NK-92 treated with Interleukin-12 subunit alpha and Interleukin-12 subunit beta, amount 100 ng/mL, for 24 hours (cell line): ENCODE data around the gene NCBP1.

Experiments
- DNase-seq: peaks from one replicate; lab custom pipeline; 2025; lab: John Stamatoyannopoulos, UW

NCBP1 gene

GRCh38 chr9:97623946-97624345 lies 9.7 kb upstream of the NCBP1 start:
- no peak for DNase-seq

GRCh38 chr9:97625620-97626019 lies 8.0 kb upstream of the NCBP1 start:
- no peak for DNase-seq

- DNase-seq: no peak
These were observed 6.0 kb upstream of the NCBP1 start for GRCh38 chr9:97627624-97628023.

GRCh38 chr9:97628668-97629067 lies 5.0 kb upstream of the NCBP1 start:
- DNase-seq: no peak

- no peak for DNase-seq
These were observed 4.5 kb upstream of the NCBP1 start for GRCh38 chr9:97629156-97629555.

GRCh38 chr9:97630591-97630990 lies 3.0 kb upstream of the NCBP1 start:
- DNase-seq: no peak

- DNase-seq: no peak
These were observed 1.2 kb upstream of the NCBP1 start for GRCh38 chr9:97632248-97632984.

GRCh38 chr9:97633859-97634490 lies 354 bp downstream of the NCBP1 start:
- DNase-seq: no peak

- no peak for DNase-seq
These were observed 1.4 kb downstream of the NCBP1 start for GRCh38 chr9:97635026-97635425.

GRCh38 chr9:97636903-97637302 lies 3.3 kb downstream of the NCBP1 start:
- DNase-seq: no peak

GRCh38 chr9:97638666-97639065 lies 5.0 kb downstream of the NCBP1 start:
- no peak for DNase-seq

- no peak for DNase-seq
These were observed 6.7 kb downstream of the NCBP1 start for GRCh38 chr9:97640325-97640724.

- DNase-seq: no peak
These were observed 12.1 kb downstream of the NCBP1 start for GRCh38 chr9:97645720-97646119.

GRCh38 chr9:97647996-97648395 lies 14.4 kb downstream of the NCBP1 start:
- DNase-seq: no peak

GRCh38 chr9:97651646-97652045 lies 18.0 kb downstream of the NCBP1 start:
- DNase-seq: no peak

- DNase-seq: no peak
These were observed 25.1 kb downstream of the NCBP1 start for GRCh38 chr9:97658707-97659106.

GRCh38 chr9:97659771-97660170 lies 26.1 kb downstream of the NCBP1 start:
- DNase-seq: no peak

- DNase-seq: no peak
These were observed 26.7 kb downstream of the NCBP1 start for GRCh38 chr9:97660340-97660739.

GRCh38 chr9:97660847-97661246 lies 27.2 kb downstream of the NCBP1 start:
- no peak for DNase-seq

- DNase-seq: no peak
These were observed 32.1 kb downstream of the NCBP1 start for GRCh38 chr9:97665742-97666141.

GRCh38 chr9:97666907-97667686 lies 33.5 kb downstream of the NCBP1 start:
- DNase-seq: no peak

GRCh38 chr9:97668485-97668884 lies 34.9 kb downstream of the NCBP1 start:
- DNase-seq: no peak

- DNase-seq: no peak
These were observed 37.0 kb downstream of the NCBP1 start for GRCh38 chr9:97670586-97670985.
